Upper lobe of left lung (tissue), 6 donors: ENCODE measurements around the gene MPHOSPH6. TPM values are rescaled to one million over a fixed set of nuclear protein-coding genes. Genes with fewer than 3 reads are reported as not detected.

Source experiments
- ATAC-seq, 2 donors: fragments of 200-7000 bp; cut with Tn5 transposase; one replicate each; pipeline ENCODE4 v1.9.1; 2022; ENCODE audit warnings: mild to moderate bottlenecking in 2 of 2, moderate library complexity in 2 of 2; ENCODE audit not compliant: low FRiP score in 2 of 2
- DNase-seq, 2 donors: peaks; one replicate each; pipeline ENCODE4 v3.0.0-alpha.2; 2019 to 2020
- H3K27ac ChIP-seq, 4 donors: fragments of 200-600 bp; sonication (generic); one replicate each; pipeline ENCODE4 v1.5.1; 2016 to 2019
- H3K27me3 ChIP-seq, 4 donors: fragments of 200-600 bp; sonication (generic); one replicate each; pipeline ENCODE4 v1.5.1; 2017 to 2019
- H3K36me3 ChIP-seq, 4 donors: fragments of 200-600 bp; sonication (generic); one replicate each; pipeline ENCODE4 v1.5.1; 2016 to 2019
- H3K4me1 ChIP-seq, 4 donors: fragments of 200-600 bp; sonication (generic); one replicate each; pipeline ENCODE4 v1.5.1; 2018 to 2019
- H3K4me3 ChIP-seq, 4 donors: fragments of 200-600 bp; sonication (generic); one replicate each; pipeline ENCODE4 v1.5.1; 2017 to 2019; ENCODE audit warnings: mild to moderate bottlenecking in 2 of 4, moderate library complexity in 1 of 4
- H3K9me3 ChIP-seq, 4 donors: fragments of 200-600 bp; sonication (generic); one replicate each; pipeline ENCODE4 v1.5.1; 2018 to 2019
- EP300 ChIP-seq, 4 donors: sonication (generic); formaldehyde crosslinking; IDR thresholded peaks; one replicate each; pipeline ENCODE4 v1.5.1; 2017; ENCODE audit warnings: antibody characterized with exemption in 4 of 4, control low read depth in 2 of 4
- POLR2A ChIP-seq, 4 donors: fragments of 450-650 bp; IDR thresholded peaks; one replicate each; pipeline ENCODE4 v1.5.1; 2016 to 2017; ENCODE audit warnings: antibody characterized with exemption in 4 of 4, mild to moderate bottlenecking in 2 of 4
- POLR2AphosphoS5 ChIP-seq, 2 donors: sonication (generic); formaldehyde crosslinking; IDR thresholded peaks; one replicate each; pipeline ENCODE4 v1.5.1; 2017; ENCODE audit warnings: antibody characterized with exemption in 2 of 2
- WGBS, 2 donors: methylation state at CpG; one replicate each; pipeline ENCODE4 v1.1.5; 2017 to 2018; 5-methylcytosine and 5-hydroxymethylcytosine counted together
- total RNA-seq, 6 donors: library from RNA; depleted of rRNA in 4 of 6; stranded (reverse); fragments of >200 nt in 4 of 6; gene quantifications; one replicate each; pipeline versions ENCODE4 v1.1.0 to v1.2.1, GENCODE V29; 2016 to 2021
- TF ChIP-seq, protein P1 (sequence below), 6 experiments: fragments of 450-650 bp in 4 of 6; fragments of 200-600 bp in 2 of 6; sonication (generic) in 2 of 6; IDR thresholded peaks; one replicate each; pipeline ENCODE4 v1.5.1; 2016 to 2019; ENCODE audit warnings: antibody characterized with exemption in 6 of 6
- donor health status: DM: no; HTN: no; CAD: no; lungs with moderate emphysema.
- donor health status: DM: no; HTN: yes; CAD: no; lungs with severe emphysema.

Gene MPHOSPH6
- total RNA-seq, 6 donors from 2014 or later = 17.4 to 55.5 (median 22.6) TPM

DNA sequence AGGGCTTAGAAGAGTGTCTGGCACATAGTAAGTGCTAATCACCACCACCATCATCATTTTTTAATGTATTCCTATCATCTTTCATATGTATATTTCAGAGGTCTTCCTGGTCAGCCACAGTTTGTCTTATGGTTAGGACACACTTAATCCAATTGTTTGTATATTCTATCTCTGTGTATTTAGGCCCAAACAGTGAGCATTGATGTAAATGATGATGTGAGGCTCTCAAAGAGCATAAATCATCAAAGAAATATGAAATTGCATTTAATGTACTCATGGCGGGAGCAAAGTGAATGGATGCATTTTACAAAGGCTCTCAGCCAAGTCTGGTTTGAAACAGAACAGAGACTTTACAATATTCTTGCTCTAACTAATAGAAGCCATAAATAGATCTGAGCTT, 24.1 kb upstream of the MPHOSPH6 start:
- no peaks in the 10 kb centered on the region for H3K36me3 ChIP-seq
- no peak overlapping the region for H3K4me3 ChIP-seq
- ATAC-seq (no peak), DNase-seq (no peak)
- no peaks in the 10 kb centered on the region for H3K9me3 ChIP-seq
- H3K4me1 ChIP-seq = peaks cover 0 to 7% (median 3%) of the 10 kb centered on the region in 4 donors
- TF ChIP-seq, protein P1, sequence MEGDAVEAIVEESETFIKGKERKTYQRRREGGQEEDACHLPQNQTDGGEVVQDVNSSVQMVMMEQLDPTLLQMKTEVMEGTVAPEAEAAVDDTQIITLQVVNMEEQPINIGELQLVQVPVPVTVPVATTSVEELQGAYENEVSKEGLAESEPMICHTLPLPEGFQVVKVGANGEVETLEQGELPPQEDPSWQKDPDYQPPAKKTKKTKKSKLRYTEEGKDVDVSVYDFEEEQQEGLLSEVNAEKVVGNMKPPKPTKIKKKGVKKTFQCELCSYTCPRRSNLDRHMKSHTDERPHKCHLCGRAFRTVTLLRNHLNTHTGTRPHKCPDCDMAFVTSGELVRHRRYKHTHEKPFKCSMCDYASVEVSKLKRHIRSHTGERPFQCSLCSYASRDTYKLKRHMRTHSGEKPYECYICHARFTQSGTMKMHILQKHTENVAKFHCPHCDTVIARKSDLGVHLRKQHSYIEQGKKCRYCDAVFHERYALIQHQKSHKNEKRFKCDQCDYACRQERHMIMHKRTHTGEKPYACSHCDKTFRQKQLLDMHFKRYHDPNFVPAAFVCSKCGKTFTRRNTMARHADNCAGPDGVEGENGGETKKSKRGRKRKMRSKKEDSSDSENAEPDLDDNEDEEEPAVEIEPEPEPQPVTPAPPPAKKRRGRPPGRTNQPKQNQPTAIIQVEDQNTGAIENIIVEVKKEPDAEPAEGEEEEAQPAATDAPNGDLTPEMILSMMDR (IDR thresholded peaks at IDR 0.05) = no peak
- TF ChIP-seq POLR2AphosphoS5 (IDR thresholded peaks at IDR 0.05) (no peak), POLR2A (IDR thresholded peaks at IDR 0.05) (no peak), EP300 (IDR thresholded peaks at IDR 0.05) (no peak)
- H3K27ac ChIP-seq = peak overlapping the region in 1 of 4 donors; percentile 33
- no peaks in the 10 kb centered on the region for H3K27me3 ChIP-seq
- WGBS, 2 donors = 84 to 90% methylated on average over 1 of the region's 1 CpG

GRCh38 chr16:82192665-82193064, 22.6 kb upstream of the MPHOSPH6 start:
- Histone ChIP-seq H3K36me3 (no peaks in the 10 kb centered on the region), H3K27ac (peak overlapping the region in 3 of 4 donors; percentile 2 to 50 (median 36)), H3K9me3 (no peaks in the 10 kb centered on the region), H3K4me1 (peaks cover 0 to 7% (median 3%) of the 10 kb centered on the region in 4 donors), H3K27me3 (no peaks in the 10 kb centered on the region), H3K4me3 (no peak overlapping the region)
- WGBS, 2 donors = 43 to 48% methylated on average over 4 of the region's 4 CpGs
- DNase-seq = no peak
- TF ChIP-seq POLR2A (IDR thresholded peaks at IDR 0.05) (peak in 1 of 4 donors; percentile 38), EP300 (IDR thresholded peaks at IDR 0.05) (peak in 2 of 4 donors; percentile 62 to 80), POLR2AphosphoS5 (IDR thresholded peaks at IDR 0.05) (no peak)
- peak in 1 of 2 donors; percentile 88 for ATAC-seq

DNA sequence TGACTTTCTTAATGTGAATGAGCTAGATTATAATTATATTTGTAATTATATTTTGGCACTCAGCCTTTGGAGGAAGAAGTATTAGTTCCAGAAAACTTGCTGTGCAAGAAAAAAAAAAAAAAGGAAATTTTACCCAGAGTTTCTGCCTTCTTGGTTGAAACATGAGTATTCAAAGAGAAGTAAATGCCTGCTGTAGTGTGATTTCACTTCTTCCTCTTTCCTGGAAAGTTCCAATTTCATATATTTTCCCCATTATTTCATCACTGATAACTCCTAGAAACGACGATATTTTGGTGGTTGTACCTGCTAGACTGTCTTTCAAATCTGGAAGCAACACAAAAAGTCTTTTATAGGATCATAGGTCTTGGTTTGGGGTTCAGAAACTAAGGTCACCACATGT, 20.4 kb upstream of the MPHOSPH6 start:
- H3K36me3 ChIP-seq = no peaks in the 10 kb centered on the region
- no peaks in the 10 kb centered on the region for H3K4me1 ChIP-seq
- ATAC-seq (no peak), DNase-seq (no peak)
- no peak overlapping the region for H3K4me3 ChIP-seq
- 55 to 86% methylated on average over 2 of the region's 2 CpGs for WGBS, 2 donors
- TF ChIP-seq POLR2A (IDR thresholded peaks at IDR 0.05) = no peak
- TF ChIP-seq, protein P1 (IDR thresholded peaks at IDR 0.05) = no peak
- no peaks in the 10 kb centered on the region for H3K9me3 ChIP-seq
- H3K27ac ChIP-seq = peak overlapping the region in 2 of 4 donors; percentile 30 to 48
- H3K27me3 ChIP-seq = no peaks in the 10 kb centered on the region

GRCh38 chr16:82187829-82188228, 17.8 kb upstream of the MPHOSPH6 start:
- H3K27ac ChIP-seq = no peak overlapping the region
- WGBS, 2 donors = 71 to 87% methylated on average over 1 of the region's 1 CpG
- DNase-seq = no peak
- no peak overlapping the region for H3K4me3 ChIP-seq
- no peak for ATAC-seq
- no peak for TF ChIP-seq POLR2A (IDR thresholded peaks at IDR 0.05)
- TF ChIP-seq, protein P1 (IDR thresholded peaks at IDR 0.05) = no peak
- TF ChIP-seq EP300 (IDR thresholded peaks at IDR 0.05) = no peak
- H3K36me3 ChIP-seq = no peaks in the 10 kb centered on the region
- peaks cover 0 to 6% (median 0%) of the 10 kb centered on the region in 4 donors for H3K4me1 ChIP-seq
- no peaks in the 10 kb centered on the region for H3K9me3 ChIP-seq
- no peaks in the 10 kb centered on the region for H3K27me3 ChIP-seq

GRCh38 chr16:82185012-82185411, 15.0 kb upstream of the MPHOSPH6 start:
- H3K27me3 ChIP-seq = no peaks in the 10 kb centered on the region
- TF ChIP-seq POLR2AphosphoS5 (IDR thresholded peaks at IDR 0.05) (no peak), POLR2A (IDR thresholded peaks at IDR 0.05) (no peak), EP300 (IDR thresholded peaks at IDR 0.05) (no peak)
- H3K27ac ChIP-seq = no peak overlapping the region
- ATAC-seq (no peak), DNase-seq (no peak)
- no peaks in the 10 kb centered on the region for H3K9me3 ChIP-seq
- H3K4me1 ChIP-seq = peaks cover 0 to 10% (median 0%) of the 10 kb centered on the region in 4 donors
- H3K4me3 ChIP-seq = no peak overlapping the region
- no peaks in the 10 kb centered on the region for H3K36me3 ChIP-seq

GRCh38 chr16:82184213-82184612, 14.2 kb upstream of the MPHOSPH6 start:
- H3K36me3 ChIP-seq = no peaks in the 10 kb centered on the region
- H3K4me1 ChIP-seq = peaks cover 0 to 10% (median 0%) of the 10 kb centered on the region in 4 donors
- peak in 1 of 4 donors; percentile 6 for TF ChIP-seq EP300 (IDR thresholded peaks at IDR 0.05)
- TF ChIP-seq, protein P1 (IDR thresholded peaks at IDR 0.05) = no peak
- peak in 1 of 2 donors; percentile 42 for ATAC-seq
- no peak for DNase-seq
- H3K4me3 ChIP-seq = no peak overlapping the region
- no peak overlapping the region for H3K27ac ChIP-seq
- 69 to 74% methylated on average over 5 of the region's 5 CpGs for WGBS, 2 donors
- no peaks in the 10 kb centered on the region for H3K27me3 ChIP-seq
- no peaks in the 10 kb centered on the region for H3K9me3 ChIP-seq
